Activated T-cell treated with anti-CD3 and anti-CD28 coated beads for 24 hours (primary cell): ENCODE results near the gene PLVAP.
A peak's percentile ranks its signal among the peaks of the same experiment; 100 is the strongest.

ENCODE experiments used
- DNase-seq: peaks from one replicate; pipeline ENCODE4 v3.0.0-alpha.2; 2020; ENCODE audit warnings: low read depth

The PLVAP gene

GRCh38 chr19:17376935-17377600 lies at the start of gene PLVAP:
PLVAP (minus strand) TSS chr19:17377342; CDS start chr19:17377288, 54 bp downstream.
- no peak for DNase-seq

DNA sequence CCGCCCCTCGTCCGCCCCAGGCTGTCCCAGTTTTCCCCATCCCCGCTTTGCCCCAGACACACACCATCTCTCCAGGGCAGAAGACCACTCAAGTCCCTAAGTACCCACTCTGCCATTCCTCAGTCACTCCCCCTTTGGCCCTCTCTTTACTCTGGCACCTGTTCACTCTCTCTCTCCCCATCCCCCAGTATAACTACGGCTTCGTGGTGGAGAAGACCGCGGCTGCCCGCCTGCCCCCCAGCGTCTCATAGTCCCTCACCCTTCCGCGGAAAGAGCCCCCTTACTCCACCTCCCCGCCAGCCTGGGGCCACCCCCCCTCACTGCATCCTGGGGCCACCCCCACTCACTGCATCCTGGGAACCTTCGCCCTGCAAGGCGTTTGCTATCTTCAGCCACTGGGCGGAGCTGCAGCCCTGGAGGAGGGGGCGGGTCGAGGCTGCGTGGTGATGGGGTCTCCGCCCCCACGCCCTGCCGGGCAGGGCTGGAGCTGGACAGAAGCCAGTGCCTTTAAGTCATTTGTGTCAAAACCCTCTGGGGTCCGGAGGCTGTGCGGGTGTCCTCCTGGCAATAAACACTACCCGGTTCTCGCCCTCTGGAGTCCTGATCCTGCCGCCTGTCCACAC lies 47.7 kb upstream of the PLVAP start:
- DNase-seq, result no peak

- DNase-seq, result no peak
These were observed 46.5 kb upstream of the PLVAP start for GRCh38 chr19:17423429-17424208.

- no peak for DNase-seq
These were observed 44.8 kb upstream of the PLVAP start for GRCh38 chr19:17421942-17422341.

DNA sequence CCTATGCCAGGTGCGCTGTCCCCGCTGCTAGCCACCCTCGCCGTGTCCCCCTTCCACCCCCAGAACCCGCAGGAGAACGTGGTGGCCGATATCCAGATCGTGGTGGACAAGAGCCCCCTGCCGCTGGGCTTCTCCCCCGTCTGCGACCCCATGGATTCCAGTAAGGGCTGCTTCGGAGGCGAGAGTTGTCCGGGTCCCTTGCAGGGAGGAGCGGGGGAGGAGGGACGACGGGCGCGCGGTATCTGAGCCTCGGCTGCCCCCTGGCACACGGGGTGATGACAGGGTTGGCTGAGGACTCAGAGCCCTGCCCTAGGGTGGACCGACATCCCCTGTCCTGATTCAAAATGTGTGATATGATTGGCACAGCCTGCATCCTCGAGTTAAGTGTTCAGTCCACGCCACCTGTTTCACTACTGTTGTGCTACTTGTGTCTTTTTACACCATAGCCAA lies 43.4 kb upstream of the PLVAP start:
- DNase-seq, result no peak

DNA sequence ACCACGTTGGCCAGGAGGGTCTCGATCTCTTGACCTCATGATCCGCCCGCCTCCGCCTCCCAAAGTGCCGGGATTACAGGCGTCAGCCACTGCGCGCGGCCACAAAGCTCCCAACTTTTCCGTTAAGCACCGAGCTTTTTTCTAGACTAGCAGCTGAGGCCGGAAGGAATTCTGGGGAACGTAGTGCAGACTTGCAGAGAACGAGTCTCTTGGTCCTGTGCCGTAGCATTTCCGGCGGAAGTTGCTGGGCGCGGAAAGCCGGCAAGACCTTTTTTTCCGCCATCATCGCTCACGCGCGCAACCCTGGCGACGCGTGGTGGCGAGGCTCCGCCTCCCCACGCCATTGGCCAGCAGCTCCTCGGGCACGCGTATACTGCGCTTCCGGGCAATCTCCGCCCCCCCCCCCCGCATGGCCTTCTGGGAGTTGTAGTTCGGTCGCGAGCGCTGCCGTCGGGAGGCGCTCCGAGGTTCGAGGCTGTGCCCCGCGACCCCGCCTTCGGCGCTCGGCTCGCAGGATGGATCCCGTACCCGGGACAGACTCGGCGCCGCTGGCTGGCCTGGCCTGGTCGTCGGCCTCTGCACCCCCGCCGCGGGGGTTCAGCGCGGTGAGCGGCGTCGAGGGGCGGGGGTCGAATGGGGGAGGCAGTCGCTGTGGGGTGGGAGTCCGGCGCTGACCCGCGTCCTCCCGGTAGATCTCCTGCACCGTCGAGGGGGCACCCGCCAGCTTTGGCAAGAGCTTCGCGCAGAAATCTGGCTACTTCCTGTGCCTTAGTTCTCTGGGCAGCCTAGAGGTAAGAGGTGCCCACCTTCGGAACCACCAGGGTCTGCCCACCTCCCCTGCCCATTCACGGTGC lies 42.7 kb upstream of the PLVAP start, which contains the start of gene MVB12A:
Gene MVB12A, plus strand, starts transcription at position 427 of the 854 bp plus-strand sequence. Its CDS starts 89 bp downstream, at position 516.
- peak; percentile 93 for DNase-seq

GRCh38 chr19:17419154-17419620 lies 42.0 kb upstream of the PLVAP start:
- DNase-seq, result no peak

DNA sequence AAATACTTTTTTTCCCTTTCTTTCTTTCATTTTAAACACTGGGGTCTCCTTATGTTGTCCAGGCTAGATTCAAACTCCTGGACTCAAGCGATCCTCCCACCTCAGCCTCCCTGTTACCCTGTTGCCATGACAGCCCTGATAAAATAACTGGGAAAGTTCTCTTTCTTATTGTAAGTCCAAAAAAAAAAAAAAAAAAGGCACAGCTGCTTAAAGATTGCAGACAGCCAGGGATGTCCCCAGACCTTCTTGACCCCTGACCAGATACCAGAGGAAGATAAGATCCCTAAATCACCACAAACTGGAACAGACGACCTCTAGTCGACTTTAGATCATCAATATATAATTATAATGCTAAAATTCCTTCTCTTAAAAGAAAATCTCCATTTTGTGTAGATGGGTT lies 41.6 kb upstream of the PLVAP start:
- DNase-seq, result no peak

- DNase-seq, result no peak
These were observed 38.0 kb upstream of the PLVAP start for GRCh38 chr19:17415121-17415520.

- no peak for DNase-seq
These were observed 37.0 kb upstream of the PLVAP start for GRCh38 chr19:17414097-17414496.

DNA sequence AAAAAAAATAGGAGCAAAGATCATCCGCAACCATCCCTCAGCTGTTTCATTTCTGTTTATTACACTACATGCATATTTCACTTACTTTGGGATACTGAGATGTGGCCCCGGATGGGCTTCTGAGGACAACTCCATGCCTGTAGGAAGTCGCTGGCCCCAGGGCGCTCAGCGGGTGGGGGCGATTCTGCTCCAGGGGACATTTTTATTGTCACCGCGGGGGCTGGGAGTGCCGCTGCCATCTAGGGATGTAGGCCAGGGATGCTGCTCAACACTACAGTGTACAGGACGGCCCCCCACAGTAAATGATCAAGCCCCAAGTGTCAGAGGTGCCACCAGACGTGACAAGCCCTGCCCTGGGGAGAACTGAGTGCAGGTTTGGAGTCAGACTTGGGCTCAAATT lies 34.7 kb upstream of the PLVAP start:
- no peak for DNase-seq

DNA sequence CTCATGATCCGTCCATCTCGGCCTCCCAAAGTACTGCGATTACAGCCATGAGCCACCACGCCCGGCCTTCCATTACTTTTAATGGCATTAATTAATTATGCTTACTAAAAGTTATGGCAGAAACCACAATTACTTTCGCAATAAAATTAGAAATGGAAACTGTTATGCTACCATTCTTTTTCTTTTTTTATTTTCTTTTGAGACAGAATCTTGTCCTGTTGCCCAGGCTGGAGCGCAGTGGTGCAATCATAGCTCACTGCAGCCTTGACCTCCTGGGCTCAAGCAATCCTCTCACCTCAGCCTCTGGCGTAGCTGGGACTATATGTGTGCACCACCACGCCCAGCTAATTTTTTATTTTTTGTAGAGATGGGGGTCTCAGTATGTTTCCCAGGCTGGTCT lies 32.8 kb upstream of the PLVAP start:
- no peak for DNase-seq

- no peak for DNase-seq
These were observed 29.7 kb upstream of the PLVAP start for GRCh38 chr19:17406887-17407196.

GRCh38 chr19:17406046-17406886 lies 29.1 kb upstream of the PLVAP start:
- no peak for DNase-seq

- no peak for DNase-seq
These were observed 28.3 kb upstream of the PLVAP start, which contains the start of gene BST2 for GRCh38 chr19:17405250-17406045. BST2 (minus strand) TSS chr19:17405630; CDS start chr19:17405575, 55 bp downstream.

GRCh38 chr19:17404621-17405249 lies 27.6 kb upstream of the PLVAP start:
- DNase-seq, result no peak

GRCh38 chr19:17404015-17404414 lies 26.9 kb upstream of the PLVAP start:
- no peak for DNase-seq

DNA sequence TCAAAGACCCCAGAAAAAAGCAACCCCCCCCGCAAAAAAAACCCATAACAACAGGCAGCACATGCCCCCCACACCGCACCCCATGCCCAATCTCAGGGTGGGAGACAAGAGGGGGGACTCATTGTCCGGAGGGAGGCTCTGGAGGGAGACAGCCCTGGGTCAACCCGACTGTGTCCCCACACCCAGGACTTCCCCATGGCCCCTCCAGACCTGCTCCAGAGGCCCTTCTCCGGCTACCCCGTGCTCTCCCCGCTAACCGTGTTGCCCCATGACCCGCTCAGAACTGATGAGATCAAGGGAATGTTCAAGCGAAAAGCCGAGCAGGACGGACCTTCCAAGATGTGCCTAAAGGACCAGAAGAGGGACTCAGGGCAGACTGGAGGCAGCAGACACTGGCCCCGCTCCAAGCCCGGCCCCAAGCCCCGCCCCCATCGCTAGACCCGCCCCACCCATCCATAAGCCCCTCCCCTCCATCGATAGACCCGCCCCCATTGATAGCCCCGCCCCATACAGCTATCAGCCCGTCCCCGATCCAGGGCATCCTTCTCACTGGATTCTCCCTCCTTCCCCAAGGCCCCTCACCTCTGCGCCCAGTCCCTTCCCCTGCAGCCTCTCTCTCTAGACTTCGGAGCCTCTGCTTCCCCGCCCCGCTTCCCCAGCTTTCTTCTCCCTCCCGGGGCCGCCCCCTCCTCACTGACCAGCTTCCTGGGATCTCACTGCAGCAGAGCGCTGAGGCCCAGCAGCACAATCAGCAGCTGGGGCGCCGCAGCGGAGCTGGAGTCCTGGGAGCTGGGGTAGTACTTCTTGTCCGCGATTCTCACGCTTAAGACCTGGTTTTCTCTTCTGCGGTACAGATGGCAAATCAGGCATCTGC lies 26.1 kb upstream of the PLVAP start:
- no peak for DNase-seq

GRCh38 chr19:17401628-17402027 lies 24.5 kb upstream of the PLVAP start:
- no peak for DNase-seq
